Upper lobe of right lung (tissue), 1 donor: ENCODE measurements around the gene SS18L1. TPM values are rescaled to one million over a fixed set of nuclear protein-coding genes. Genes with fewer than 3 reads are reported as not detected.

Source experiments
- ATAC-seq: fragments of 200-7000 bp; cut with Tn5 transposase; one replicate; pipeline ENCODE4 v1.9.1; 2020; ENCODE audit warnings: mild to moderate bottlenecking, moderate library complexity
- DNase-seq: peaks from one replicate; pipeline ENCODE4 v3.0.0-alpha.2; 2020
- H3K27ac ChIP-seq: fragments of 200-600 bp; one replicate; pipeline ENCODE4 v1.8.0; 2022
- H3K27me3 ChIP-seq: fragments of 200-600 bp; one replicate; pipeline ENCODE4 v1.8.0; 2022; ENCODE audit warnings: mild to moderate bottlenecking
- H3K36me3 ChIP-seq: fragments of 200-600 bp; one replicate; pipeline ENCODE4 v1.8.0; 2022
- H3K4me1 ChIP-seq: fragments of 200-600 bp; one replicate; pipeline ENCODE4 v1.8.0; 2022
- H3K4me3 ChIP-seq: fragments of 200-600 bp; one replicate; pipeline ENCODE4 v1.8.0; 2022; ENCODE audit warnings: mild to moderate bottlenecking
- H3K9me3 ChIP-seq: fragments of 200-600 bp; one replicate; pipeline ENCODE4 v1.8.0; 2022
- CTCF ChIP-seq: fragments of 200-600 bp; IDR thresholded peaks from one replicate; pipeline ENCODE4 v1.8.0; 2022; ENCODE audit warnings: antibody characterized with exemption
- intact Hi-C: fragments of 100-400 bp; cut with DNase I; formaldehyde crosslinking; loops from one replicate; pipeline ENCODE4 v1.11.0; 2022
- total RNA-seq: library from RNA; stranded (reverse); fragmentation: NEBNext Ultra II Directional; extraction: Animal tissue kit (Norgen Biotek cat#: 25700); gene quantifications from one replicate; pipeline ENCODE4 v1.2.1, GENCODE V29; 2021
- donor health status: DM: no; HTN: yes; CAD: no; lungs with severe emphysema.

The SS18L1 gene
- total RNA-seq, 1 donor from 2014 or later = 12.6 TPM

DNA sequence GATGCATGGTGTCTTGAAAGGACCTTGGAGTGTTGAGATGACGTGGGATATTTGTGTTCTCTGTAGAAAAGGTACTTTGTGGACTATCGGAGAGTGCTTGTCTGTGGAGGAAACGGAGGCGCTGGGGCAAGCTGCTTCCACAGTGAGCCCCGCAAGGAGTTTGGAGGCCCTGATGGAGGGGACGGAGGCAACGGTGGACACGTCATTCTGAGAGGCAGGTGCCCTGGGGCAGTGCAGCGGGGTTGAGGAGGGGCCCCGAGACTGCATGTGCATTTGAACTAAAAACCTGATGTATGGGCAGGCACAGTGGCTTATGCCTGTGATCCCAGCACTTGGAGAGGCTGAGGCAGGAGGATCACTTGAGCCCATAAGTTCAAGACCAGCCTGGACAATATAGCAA is 52.2 kb downstream of the SS18L1 start:
- DNase-seq (no peak), ATAC-seq (no peak)
- Histone ChIP-seq H3K36me3 (peaks cover 60% of the 10 kb centered on the region), H3K9me3 (no peaks in the 10 kb centered on the region), H3K4me1 (no peaks in the 10 kb centered on the region), H3K27me3 (no peaks in the 10 kb centered on the region), H3K4me3 (no peak overlapping the region), H3K27ac (no peak overlapping the region)
- TF ChIP-seq CTCF = no peak
- intact Hi-C loops = no loop called here

GRCh38 chr20:62196286-62196685 is 52.7 kb downstream of the SS18L1 start:
- H3K4me1 ChIP-seq = no peaks in the 10 kb centered on the region
- H3K27ac ChIP-seq = no peak overlapping the region
- no peak for TF ChIP-seq CTCF
- H3K9me3 ChIP-seq = no peaks in the 10 kb centered on the region
- peaks cover 65% of the 10 kb centered on the region for H3K36me3 ChIP-seq
- H3K4me3 ChIP-seq = no peak overlapping the region
- DNase-seq (no peak), ATAC-seq (no peak)
- no peaks in the 10 kb centered on the region for H3K27me3 ChIP-seq
- intact Hi-C loops = no loop called here

DNA sequence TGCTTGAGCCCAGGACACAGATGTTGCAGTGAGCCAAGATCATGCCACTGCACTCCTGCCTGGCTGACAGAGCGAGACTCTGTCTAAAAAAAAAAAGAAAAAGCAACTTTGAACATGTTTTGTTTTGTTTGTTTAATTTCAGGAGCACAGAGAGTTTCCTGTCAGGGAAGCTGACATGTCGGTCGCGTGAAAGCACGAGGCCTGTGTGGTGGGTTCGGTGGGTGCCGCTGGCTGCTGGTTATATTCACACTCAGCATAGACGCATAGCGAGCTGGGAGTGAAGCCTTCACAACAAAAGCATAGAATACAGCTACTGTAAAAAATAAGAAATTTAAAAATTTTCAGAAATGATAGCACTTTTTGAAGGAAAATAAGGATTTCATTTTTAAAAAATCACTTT is 53.7 kb downstream of the SS18L1 start:
- H3K27me3 ChIP-seq = no peaks in the 10 kb centered on the region
- no peak for ATAC-seq
- H3K4me3 ChIP-seq = no peak overlapping the region
- no peaks in the 10 kb centered on the region for H3K4me1 ChIP-seq
- H3K9me3 ChIP-seq = no peaks in the 10 kb centered on the region
- intact Hi-C loops = no loop called here
- no peak overlapping the region for H3K27ac ChIP-seq
- no peak for DNase-seq
- no peak for TF ChIP-seq CTCF
- peaks cover 76% of the 10 kb centered on the region for H3K36me3 ChIP-seq

GRCh38 chr20:62197801-62198200 is 54.2 kb downstream of the SS18L1 start:
- H3K27ac ChIP-seq = no peak overlapping the region
- no peaks in the 10 kb centered on the region for H3K9me3 ChIP-seq
- no peak for DNase-seq
- no peak for ATAC-seq
- H3K4me1 ChIP-seq = no peaks in the 10 kb centered on the region
- no peak for TF ChIP-seq CTCF
- H3K27me3 ChIP-seq = no peaks in the 10 kb centered on the region
- no peak overlapping the region for H3K4me3 ChIP-seq
- peaks cover 78% of the 10 kb centered on the region for H3K36me3 ChIP-seq
- intact Hi-C loops = no loop called here

DNA sequence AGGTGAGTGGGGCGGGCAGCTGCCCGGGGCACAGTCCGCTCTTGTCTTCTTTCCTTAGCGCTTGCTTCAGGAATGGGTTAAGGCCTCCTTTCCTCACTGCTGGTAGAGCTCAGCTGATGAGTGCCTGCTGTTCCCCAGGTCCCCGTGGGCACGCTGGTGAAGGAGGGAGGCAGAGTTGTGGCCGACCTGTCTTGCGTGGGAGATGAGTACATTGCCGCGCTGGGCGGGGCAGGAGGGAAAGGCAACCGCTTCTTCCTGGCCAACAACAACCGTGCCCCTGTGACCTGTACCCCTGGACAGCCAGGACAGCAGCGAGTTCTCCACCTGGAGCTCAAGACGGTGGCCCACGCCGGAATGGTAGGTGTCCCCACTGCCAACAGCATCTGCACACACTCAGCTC is 54.9 kb downstream of the SS18L1 start:
- Histone ChIP-seq H3K9me3 (no peaks in the 10 kb centered on the region), H3K27me3 (no peaks in the 10 kb centered on the region), H3K27ac (no peak overlapping the region), H3K4me1 (no peaks in the 10 kb centered on the region), H3K36me3 (peaks cover 79% of the 10 kb centered on the region), H3K4me3 (no peak overlapping the region)
- intact Hi-C loops = no loop called here
- no peak for TF ChIP-seq CTCF
- DNase-seq (no peak), ATAC-seq (no peak)

GRCh38 chr20:62198931-62199330 is 55.4 kb downstream of the SS18L1 start:
- no peaks in the 10 kb centered on the region for H3K27me3 ChIP-seq
- ATAC-seq (no peak), DNase-seq (no peak)
- no peak overlapping the region for H3K4me3 ChIP-seq
- no peak overlapping the region for H3K27ac ChIP-seq
- intact Hi-C loops = no loop called here
- H3K36me3 ChIP-seq = peaks cover 76% of the 10 kb centered on the region
- no peaks in the 10 kb centered on the region for H3K4me1 ChIP-seq
- no peak for TF ChIP-seq CTCF
- H3K9me3 ChIP-seq = no peaks in the 10 kb centered on the region
